OCI-LY7 (cell line): Measurements from ENCODE around the gene GJB5. TPM values are rescaled to one million over a fixed set of nuclear protein-coding genes. Genes with fewer than 3 reads are reported as not detected.

ENCODE experiments used
- BruUV-seq: library from RNA; stranded (reverse); fragments of 400-500 nt; replicated peaks from 2 replicates; lab custom pipeline; 2021; lab: Mats Ljungman, UMichigan
- CTCF ChIA-PET: fragments of 300-600 bp; sonication (Branson Sonifier 250); formaldehyde crosslinking; loops from one replicate; lab custom pipeline; 2022; ENCODE audit warnings: antibody characterized with exemption; ENCODE audit not compliant: unreplicated experiment; lab: Charles Lee
- POLR2A ChIA-PET: fragments of 300-600 bp; sonication (Branson Sonifier 250); formaldehyde crosslinking; loops from one replicate; lab custom pipeline; 2022; ENCODE audit warnings: antibody characterized with exemption; lab: Charles Lee
- DNase-seq: peaks from one replicate; pipeline ENCODE4 v3.0.0-alpha.2; 2015; ENCODE audit warnings: low spot score
- H2AFZ ChIP-seq: fragments of 200-600 bp; sonication (generic), shearing (Covaris generic); 2 replicates; pipeline ENCODE4 v1.6.1; 2014; ENCODE audit warnings: mild to moderate bottlenecking, antibody characterized with exemption, low read length, moderate library complexity
- H3K27ac ChIP-seq: fragments of 200-600 bp; sonication (generic); 2 replicates; pipeline ENCODE4 v1.5.1; 2014; ENCODE audit warnings: mixed run types, low read depth, mild to moderate bottlenecking, moderate library complexity, low read length, inconsistent platforms; ENCODE audit not compliant: poor library complexity, severe bottlenecking
- H3K36me3 ChIP-seq: fragments of 200-600 bp; sonication (generic); 2 replicates; pipeline ENCODE4 v1.6.1; 2014; ENCODE audit warnings: mild to moderate bottlenecking, antibody characterized with exemption, low read length, moderate library complexity, mixed read lengths; ENCODE audit not compliant: insufficient read depth
- H3K4me1 ChIP-seq: fragments of 200-600 bp; sonication (generic); 2 replicates; pipeline ENCODE4 v1.5.1; 2014; ENCODE audit warnings: mild to moderate bottlenecking, low read length; ENCODE audit not compliant: insufficient read depth, poor library complexity, severe bottlenecking
- H3K4me2 ChIP-seq: fragments of 200-600 bp; sonication (generic); 2 replicates; pipeline ENCODE4 v1.6.1; 2014; ENCODE audit warnings: mild to moderate bottlenecking, low read length
- H3K4me3 ChIP-seq: fragments of 200-600 bp; sonication (generic); 2 replicates; pipeline ENCODE4 v1.5.1; 2014; ENCODE audit warnings: mild to moderate bottlenecking, low read depth, low read length; ENCODE audit not compliant: poor library complexity, severe bottlenecking
- H3K79me2 ChIP-seq: fragments of 200-600 bp; sonication (generic); 2 replicates; pipeline ENCODE4 v1.6.1; 2016; ENCODE audit warnings: low read depth, mild to moderate bottlenecking, low read length, moderate library complexity, mixed read lengths; ENCODE audit not compliant: insufficient read depth
- H3K9me2 ChIP-seq: fragments of 200-600 bp; sonication (generic); 2 replicates; pipeline ENCODE4 v1.6.1; 2016; ENCODE audit warnings: mild to moderate bottlenecking, low read length, mixed read lengths; ENCODE audit not compliant: insufficient read depth
- H3K9me3 ChIP-seq: fragments of 200-600 bp; sonication (generic); 2 replicates; pipeline ENCODE4 v1.6.1; 2014; ENCODE audit warnings: mild to moderate bottlenecking, mixed run types, low read length, mixed read lengths
- H4K20me1 ChIP-seq: fragments of 200-600 bp; sonication (generic); 2 replicates; pipeline ENCODE4 v1.6.1; 2014; ENCODE audit warnings: mild to moderate bottlenecking, antibody characterized with exemption, low read length, moderate library complexity, mixed read lengths; ENCODE audit not compliant: insufficient read depth
- EZH2phosphoT487 ChIP-seq: fragments of 200-600 bp; sonication (generic); IDR thresholded peaks from 2 replicates; pipeline ENCODE4 v1.6.1; 2018; ENCODE audit warnings: low read depth, borderline replicate concordance, mild to moderate bottlenecking, mixed run types, antibody characterized with exemption, low read length, moderate library complexity, mixed read lengths
- intact Hi-C: fragments of 100-400 bp; cut with micrococcal nuclease; formaldehyde crosslinking; loops from one replicate; pipeline ENCODE4 v1.10.0; 2022; ENCODE audit not compliant: unreplicated experiment
- total RNA-seq, 2 experiments: library from RNA; depleted of rRNA in 1 of 2; stranded (reverse); fragments of >200 nt in 1 of 2; shearing (Covaris generic) in 1 of 2; gene quantifications; 2 replicates each; pipeline ENCODE4 v1.2.3, GENCODE V29; 2014 to 2022
- TF ChIP-seq, protein P1 (sequence below): fragments of 200-600 bp; sonication (generic); conservative IDR thresholded peaks from 2 replicates; pipeline ENCODE4 v1.5.1; 2014; ENCODE audit warnings: mild to moderate bottlenecking, antibody characterized with exemption, low read length, moderate library complexity, mixed read lengths

Gene GJB5
- total RNA-seq, 2 experiments from 2014 or later: not detected

DNA sequence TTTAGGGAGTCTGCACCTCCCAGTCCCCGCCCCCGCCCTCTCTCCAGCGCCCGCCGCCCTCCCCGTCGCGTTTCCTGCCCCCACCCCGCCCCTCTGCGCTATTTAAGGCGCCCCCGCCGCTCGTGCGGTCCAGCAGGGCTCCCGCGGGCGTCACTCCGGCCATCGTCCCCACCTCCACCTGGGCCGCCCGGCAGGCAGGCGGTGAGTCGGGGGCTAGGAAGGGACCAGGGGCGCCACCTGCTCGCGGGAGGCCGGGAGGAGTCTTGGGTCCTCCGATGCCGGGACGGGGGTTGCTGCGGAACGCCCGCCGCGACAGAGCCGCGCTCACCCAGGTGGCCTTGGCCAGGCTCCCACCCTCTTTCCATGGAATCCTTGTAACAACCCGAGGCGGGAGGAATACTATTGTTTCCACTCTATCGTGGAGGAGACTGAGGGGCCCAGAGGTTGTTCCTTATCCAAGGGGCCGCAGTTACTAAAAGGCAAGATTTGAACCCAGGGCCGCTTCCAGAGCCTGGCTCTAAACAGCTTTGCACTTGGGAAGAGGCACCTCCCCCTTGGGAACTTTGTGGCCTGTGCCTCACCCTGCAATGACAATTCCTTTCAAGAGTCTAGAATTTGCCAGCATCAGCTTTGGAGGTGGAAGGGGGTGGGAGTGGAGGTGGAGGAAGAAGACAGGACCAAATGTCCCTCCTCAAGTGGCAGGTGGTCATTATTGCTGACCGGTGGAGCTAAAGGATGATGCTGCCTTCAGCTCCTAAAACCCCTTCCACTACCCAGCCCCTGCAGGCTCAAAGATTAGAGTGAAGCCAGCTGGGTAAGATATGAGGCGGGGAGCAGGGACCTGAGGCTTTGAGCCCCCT, 38.3 kb downstream of the GJB5 start, which contains the start of gene GJA4:
GJA4 (plus strand) TSS at position 132 of the 860 bp plus-strand sequence. CDS start 1,215 bp downstream, outside the sequence.
- CTCF ChIA-PET: no interaction called here
- H3K27ac ChIP-seq: no peak within 1 kb of the TSS
- H3K36me3 ChIP-seq: no peaks in the 10 kb centered on the region
- DNase-seq: no peak
- H2AFZ ChIP-seq: no peak within 1 kb of the TSS
- no TSS peak for BruUV-seq
- no peaks in the 10 kb centered on the region for H4K20me1 ChIP-seq
- H3K4me3 ChIP-seq: no peak within 1 kb of the TSS
- no peaks in the 10 kb centered on the region for H3K9me3 ChIP-seq
- intact Hi-C loops: no loop called here
- H3K4me2 ChIP-seq: no peak within 1 kb of the TSS
- no peaks in the 10 kb centered on the region for H3K9me2 ChIP-seq
- POLR2A ChIA-PET: interaction anchor here (0.6 kb wide), 1 partner anchor 274 kb away, joined by 3 read pairs; no protein-coding TSS in a partner anchor
- no peaks in the 10 kb centered on the region for H3K4me1 ChIP-seq
- H3K79me2 ChIP-seq: no peaks in the 10 kb centered on the region
- TF ChIP-seq EZH2phosphoT487: no peak
- TF ChIP-seq, protein P1, sequence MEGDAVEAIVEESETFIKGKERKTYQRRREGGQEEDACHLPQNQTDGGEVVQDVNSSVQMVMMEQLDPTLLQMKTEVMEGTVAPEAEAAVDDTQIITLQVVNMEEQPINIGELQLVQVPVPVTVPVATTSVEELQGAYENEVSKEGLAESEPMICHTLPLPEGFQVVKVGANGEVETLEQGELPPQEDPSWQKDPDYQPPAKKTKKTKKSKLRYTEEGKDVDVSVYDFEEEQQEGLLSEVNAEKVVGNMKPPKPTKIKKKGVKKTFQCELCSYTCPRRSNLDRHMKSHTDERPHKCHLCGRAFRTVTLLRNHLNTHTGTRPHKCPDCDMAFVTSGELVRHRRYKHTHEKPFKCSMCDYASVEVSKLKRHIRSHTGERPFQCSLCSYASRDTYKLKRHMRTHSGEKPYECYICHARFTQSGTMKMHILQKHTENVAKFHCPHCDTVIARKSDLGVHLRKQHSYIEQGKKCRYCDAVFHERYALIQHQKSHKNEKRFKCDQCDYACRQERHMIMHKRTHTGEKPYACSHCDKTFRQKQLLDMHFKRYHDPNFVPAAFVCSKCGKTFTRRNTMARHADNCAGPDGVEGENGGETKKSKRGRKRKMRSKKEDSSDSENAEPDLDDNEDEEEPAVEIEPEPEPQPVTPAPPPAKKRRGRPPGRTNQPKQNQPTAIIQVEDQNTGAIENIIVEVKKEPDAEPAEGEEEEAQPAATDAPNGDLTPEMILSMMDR: no peak

DNA sequence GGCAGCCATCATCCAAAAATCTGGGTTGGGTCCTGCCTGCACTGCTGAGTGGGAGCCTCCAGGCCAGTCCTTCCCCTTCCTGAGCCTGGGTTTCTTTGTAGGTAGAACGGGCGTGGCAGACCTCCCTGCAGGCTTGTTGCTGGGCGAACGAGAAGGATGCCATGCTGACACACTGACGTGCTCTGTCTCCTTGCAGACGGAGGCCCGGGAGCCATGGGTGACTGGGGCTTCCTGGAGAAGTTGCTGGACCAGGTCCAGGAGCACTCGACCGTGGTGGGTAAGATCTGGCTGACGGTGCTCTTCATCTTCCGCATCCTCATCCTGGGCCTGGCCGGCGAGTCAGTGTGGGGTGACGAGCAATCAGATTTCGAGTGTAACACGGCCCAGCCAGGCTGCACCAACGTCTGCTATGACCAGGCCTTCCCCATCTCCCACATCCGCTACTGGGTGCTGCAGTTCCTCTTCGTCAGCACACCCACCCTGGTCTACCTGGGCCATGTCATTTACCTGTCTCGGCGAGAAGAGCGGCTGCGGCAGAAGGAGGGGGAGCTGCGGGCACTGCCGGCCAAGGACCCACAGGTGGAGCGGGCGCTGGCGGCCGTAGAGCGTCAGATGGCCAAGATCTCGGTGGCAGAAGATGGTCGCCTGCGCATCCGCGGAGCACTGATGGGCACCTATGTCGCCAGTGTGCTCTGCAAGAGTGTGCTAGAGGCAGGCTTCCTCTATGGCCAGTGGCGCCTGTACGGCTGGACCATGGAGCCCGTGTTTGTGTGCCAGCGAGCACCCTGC, 39.3 kb downstream of the GJB5 start:
- no peak overlapping the region for H3K4me3 ChIP-seq
- no peak for DNase-seq
- ChIA-PET CTCF (no interaction called here), POLR2A (no interaction called here)
- H3K27ac ChIP-seq: no peak overlapping the region
- H3K9me2 ChIP-seq: no peaks in the 10 kb centered on the region
- no peaks in the 10 kb centered on the region for H3K9me3 ChIP-seq
- no peak overlapping the region for H2AFZ ChIP-seq
- no peaks in the 10 kb centered on the region for H4K20me1 ChIP-seq
- intact Hi-C loops: no loop called here
- no peaks in the 10 kb centered on the region for H3K4me1 ChIP-seq
- H3K4me2 ChIP-seq: no peak overlapping the region
- H3K36me3 ChIP-seq: no peaks in the 10 kb centered on the region
- H3K79me2 ChIP-seq: no peaks in the 10 kb centered on the region
- TF ChIP-seq, protein P1: no peak
- no peak for TF ChIP-seq EZH2phosphoT487
- no TSS peak for BruUV-seq
